Measurements from ENCODE around the gene BLOC1S4.
"Not testable (repeated sequence)": the region's sequence is repeated elsewhere in the genome, so short reads cannot be mapped to it uniquely, and the experiment has no call there.

The BLOC1S4 gene

GRCh38 chr4:6716018-6716911 lies at the start of gene BLOC1S4:
Gene BLOC1S4 (plus strand): TSS chr4:6716174. CDS start chr4:6716210, 36 bp downstream.
- DNase-seq: peak; percentile 91

- no peak for DNase-seq
Observed at GRCh38 chr4:6668391-6668790, 47.6 kb upstream of the BLOC1S4 start.

GRCh38 chr4:6671648-6672047 lies 44.3 kb upstream of the BLOC1S4 start:
- no peak for DNase-seq

GRCh38 chr4:6672131-6672530 lies 43.8 kb upstream of the BLOC1S4 start:
- no peak for DNase-seq

GRCh38 chr4:6672541-6673190 lies 43.3 kb upstream of the BLOC1S4 start:
- not testable (repeated sequence) for DNase-seq

- peak; percentile 75 for DNase-seq
Observed at GRCh38 chr4:6673191-6673659, 42.7 kb upstream of the BLOC1S4 start.

- peak; percentile 96 for DNase-seq
Observed at GRCh38 chr4:6673660-6674499, 42.1 kb upstream of the BLOC1S4 start.

- peak; percentile 72 for DNase-seq
Observed at GRCh38 chr4:6674500-6675149, 41.3 kb upstream of the BLOC1S4 start.

- no peak for DNase-seq
Observed at GRCh38 chr4:6676722-6677558, 39.0 kb upstream of the BLOC1S4 start.

GRCh38 chr4:6680372-6681034 lies 35.5 kb upstream of the BLOC1S4 start:
- no peak for DNase-seq

- DNase-seq: no peak
Observed at GRCh38 chr4:6681191-6681590, 34.8 kb upstream of the BLOC1S4 start.

- no peak for DNase-seq
Observed at GRCh38 chr4:6682862-6683590, 32.9 kb upstream of the BLOC1S4 start.

- DNase-seq: no peak
Observed at GRCh38 chr4:6684656-6685055, 31.3 kb upstream of the BLOC1S4 start.

- DNase-seq: no peak
Observed at GRCh38 chr4:6686104-6686787, 29.7 kb upstream of the BLOC1S4 start.

GRCh38 chr4:6687947-6688878 lies 27.8 kb upstream of the BLOC1S4 start:
- no peak for DNase-seq

- peak; percentile 85 for DNase-seq
Observed at GRCh38 chr4:6688879-6689505, 27.0 kb upstream of the BLOC1S4 start.

- no peak for DNase-seq
Observed at GRCh38 chr4:6689506-6689960, 26.4 kb upstream of the BLOC1S4 start.

GRCh38 chr4:6692379-6692778 lies 23.6 kb upstream of the BLOC1S4 start:
- no peak for DNase-seq

All from activated CD4-positive, alpha-beta T cell treated with anti-CD3 and anti-CD28 coated beads for 48 hours (primary cell).